ENCODE data around the gene MASP2.

GRCh38 chr1:10978719-10979118, 68.3 kb downstream of the MASP2 start:
- TF ChIP-seq, protein P1, sequence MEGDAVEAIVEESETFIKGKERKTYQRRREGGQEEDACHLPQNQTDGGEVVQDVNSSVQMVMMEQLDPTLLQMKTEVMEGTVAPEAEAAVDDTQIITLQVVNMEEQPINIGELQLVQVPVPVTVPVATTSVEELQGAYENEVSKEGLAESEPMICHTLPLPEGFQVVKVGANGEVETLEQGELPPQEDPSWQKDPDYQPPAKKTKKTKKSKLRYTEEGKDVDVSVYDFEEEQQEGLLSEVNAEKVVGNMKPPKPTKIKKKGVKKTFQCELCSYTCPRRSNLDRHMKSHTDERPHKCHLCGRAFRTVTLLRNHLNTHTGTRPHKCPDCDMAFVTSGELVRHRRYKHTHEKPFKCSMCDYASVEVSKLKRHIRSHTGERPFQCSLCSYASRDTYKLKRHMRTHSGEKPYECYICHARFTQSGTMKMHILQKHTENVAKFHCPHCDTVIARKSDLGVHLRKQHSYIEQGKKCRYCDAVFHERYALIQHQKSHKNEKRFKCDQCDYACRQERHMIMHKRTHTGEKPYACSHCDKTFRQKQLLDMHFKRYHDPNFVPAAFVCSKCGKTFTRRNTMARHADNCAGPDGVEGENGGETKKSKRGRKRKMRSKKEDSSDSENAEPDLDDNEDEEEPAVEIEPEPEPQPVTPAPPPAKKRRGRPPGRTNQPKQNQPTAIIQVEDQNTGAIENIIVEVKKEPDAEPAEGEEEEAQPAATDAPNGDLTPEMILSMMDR (IDR thresholded peaks at IDR 0.05 in 2 of 3, conservative IDR thresholded peaks at IDR 0.05 in 1 of 3; ENCODE audit: borderline replicate concordance in 1 of 3, insufficient read depth in 1 of 3, low read depth in 2 of 3, low read length in 2 of 3) = no peak
- TF ChIP-seq, protein P2, sequence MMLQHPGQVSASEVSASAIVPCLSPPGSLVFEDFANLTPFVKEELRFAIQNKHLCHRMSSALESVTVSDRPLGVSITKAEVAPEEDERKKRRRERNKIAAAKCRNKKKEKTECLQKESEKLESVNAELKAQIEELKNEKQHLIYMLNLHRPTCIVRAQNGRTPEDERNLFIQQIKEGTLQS (IDR thresholded peaks at IDR 0.05) = no peak
- no peak for TF ChIP-seq POLR2AphosphoS5 (IDR thresholded peaks at IDR 0.05; ENCODE audit: low read depth, low read length)
- no peak for TF ChIP-seq CEBPB (IDR thresholded peaks at IDR 0.05; ENCODE audit: low read depth)
- TF ChIP-seq EGR1 (IDR thresholded peaks at IDR 0.05; ENCODE audit: low read depth) = no peak
- no peak for TF ChIP-seq REST (IDR thresholded peaks at IDR 0.05; ENCODE audit: low read depth)
- no peak for TF ChIP-seq POLR2A (IDR thresholded peaks at IDR 0.05; ENCODE audit: borderline replicate concordance, extremely low read depth, insufficient read depth, insufficient read length)
